ENCODE results near the gene COA1. TPM values are rescaled to one million over a fixed set of nuclear protein-coding genes. Genes with fewer than 3 reads are reported as not detected.
"Not testable (repeated sequence)": the region's sequence is repeated elsewhere in the genome, so short reads cannot be mapped to it uniquely, and the experiment has no call there.

Gene COA1
- total RNA-seq, 1 donor from 2014 or later: 67.1 TPM

GRCh38 chr7:43636093-43636492, 93.2 kb downstream of the COA1 start:
- Mint-ChIP-seq H3K4me1 (ENCODE audit: low read depth) (peaks cover 44% of the 10 kb centered on the region), H3K27ac (no peak overlapping the region), H3K9me3 (no peaks in the 10 kb centered on the region)

GRCh38 chr7:43634384-43634783, 94.9 kb downstream of the COA1 start:
- H3K9me3 Mint-ChIP-seq: no peaks in the 10 kb centered on the region
- intact Hi-C loops (cut with micrococcal nuclease): no loop called here
- H3K36me3 Mint-ChIP-seq (ENCODE audit: low read depth): peaks cover 87% of the 10 kb centered on the region
- H3K27me3 Mint-ChIP-seq (ENCODE audit: low read depth): no peaks in the 10 kb centered on the region
- no peak for DNase-seq (ENCODE audit: low spot score)
- no peak overlapping the region for H3K4me3 Mint-ChIP-seq (ENCODE audit: low read depth)
- H3K4me1 Mint-ChIP-seq (ENCODE audit: low read depth): peaks cover 49% of the 10 kb centered on the region
- no peak overlapping the region for H3K27ac Mint-ChIP-seq

More at GRCh38 chr7:43636093-43636492, 93.2 kb downstream of the COA1 start:
- H3K4me3 Mint-ChIP-seq (ENCODE audit: low read depth): no peak overlapping the region
- no peaks in the 10 kb centered on the region for H3K27me3 Mint-ChIP-seq (ENCODE audit: low read depth)
- intact Hi-C loops (cut with micrococcal nuclease): no loop called here
- no peak for DNase-seq (ENCODE audit: low spot score)
- H3K36me3 Mint-ChIP-seq (ENCODE audit: low read depth): peaks cover 90% of the 10 kb centered on the region

GRCh38 chr7:43632746-43633145, 96.6 kb downstream of the COA1 start:
- no peak overlapping the region for H3K27ac Mint-ChIP-seq
- no peaks in the 10 kb centered on the region for H3K9me3 Mint-ChIP-seq
- no peaks in the 10 kb centered on the region for H3K27me3 Mint-ChIP-seq (ENCODE audit: low read depth)
- H3K4me1 Mint-ChIP-seq (ENCODE audit: low read depth): peaks cover 53% of the 10 kb centered on the region
- no peak for DNase-seq (ENCODE audit: low spot score)
- no peak overlapping the region for H3K4me3 Mint-ChIP-seq (ENCODE audit: low read depth)
- H3K36me3 Mint-ChIP-seq (ENCODE audit: low read depth): peaks cover 90% of the 10 kb centered on the region
- intact Hi-C loops (cut with micrococcal nuclease): no loop called here

- H3K9me3 Mint-ChIP-seq: no peaks in the 10 kb centered on the region
- H3K27me3 Mint-ChIP-seq (ENCODE audit: low read depth): no peaks in the 10 kb centered on the region
- peaks cover 89% of the 10 kb centered on the region for H3K36me3 Mint-ChIP-seq (ENCODE audit: low read depth)
- H3K4me3 Mint-ChIP-seq (ENCODE audit: low read depth): no peak overlapping the region
- intact Hi-C loops (cut with micrococcal nuclease): no loop called here
- peaks cover 50% of the 10 kb centered on the region for H3K4me1 Mint-ChIP-seq (ENCODE audit: low read depth)
- DNase-seq (ENCODE audit: low spot score): no peak
- H3K27ac Mint-ChIP-seq: peak overlapping the region; percentile 72
Observed at GRCh38 chr7:43631559-43631958, 97.8 kb downstream of the COA1 start.

- H3K36me3 Mint-ChIP-seq (ENCODE audit: low read depth): peaks cover 90% of the 10 kb centered on the region
- H3K27ac Mint-ChIP-seq: no peak overlapping the region
- H3K4me3 Mint-ChIP-seq (ENCODE audit: low read depth): no peak overlapping the region
- DNase-seq (ENCODE audit: low spot score): no peak
- H3K4me1 Mint-ChIP-seq (ENCODE audit: low read depth): peaks cover 58% of the 10 kb centered on the region
- intact Hi-C loops (cut with micrococcal nuclease): no loop called here
- no peaks in the 10 kb centered on the region for H3K27me3 Mint-ChIP-seq (ENCODE audit: low read depth)
- no peaks in the 10 kb centered on the region for H3K9me3 Mint-ChIP-seq
Observed at GRCh38 chr7:43630482-43630881, 98.8 kb downstream of the COA1 start.

- Mint-ChIP-seq H3K36me3 (ENCODE audit: low read depth) (peaks cover 91% of the 10 kb centered on the region), H3K4me1 (ENCODE audit: low read depth) (peaks cover 62% of the 10 kb centered on the region), H3K27ac (no peak overlapping the region), H3K4me3 (ENCODE audit: low read depth) (no peak overlapping the region), H3K9me3 (no peaks in the 10 kb centered on the region), H3K27me3 (ENCODE audit: low read depth) (no peaks in the 10 kb centered on the region)
- intact Hi-C loops (cut with micrococcal nuclease): no loop called here
- DNase-seq (ENCODE audit: low spot score): no peak
Observed at GRCh38 chr7:43629857-43630256, 99.5 kb downstream of the COA1 start.

- H3K4me3 Mint-ChIP-seq (ENCODE audit: low read depth): no peak overlapping the region
- DNase-seq (ENCODE audit: low spot score): no peak
- H3K4me1 Mint-ChIP-seq (ENCODE audit: low read depth): peaks cover 63% of the 10 kb centered on the region
- no peaks in the 10 kb centered on the region for H3K27me3 Mint-ChIP-seq (ENCODE audit: low read depth)
- intact Hi-C loops (cut with micrococcal nuclease): no loop called here
- no peak overlapping the region for H3K27ac Mint-ChIP-seq
- H3K36me3 Mint-ChIP-seq (ENCODE audit: low read depth): peaks cover 91% of the 10 kb centered on the region
- no peaks in the 10 kb centered on the region for H3K9me3 Mint-ChIP-seq
Observed at GRCh38 chr7:43628431-43628830, 100.9 kb downstream of the COA1 start.

- DNase-seq (ENCODE audit: low spot score); H3K4me3 Mint-ChIP-seq (ENCODE audit: low read depth); H3K9me3 Mint-ChIP-seq; H3K27ac Mint-ChIP-seq; H3K27me3 Mint-ChIP-seq (ENCODE audit: low read depth): not testable (repeated sequence)
- H3K36me3 Mint-ChIP-seq (ENCODE audit: low read depth): peaks cover 90% of the 10 kb centered on the region
- intact Hi-C loops (cut with micrococcal nuclease): loop anchor here (2.0 kb wide), 1 partner anchor 15 kb away; no protein-coding TSS in a partner anchor
- peaks cover 60% of the 10 kb centered on the region for H3K4me1 Mint-ChIP-seq (ENCODE audit: low read depth)
Observed at GRCh38 chr7:43627798-43628197, 101.5 kb downstream of the COA1 start.

GRCh38 chr7:43626695-43627094, 102.6 kb downstream of the COA1 start:
- H3K27me3 Mint-ChIP-seq (ENCODE audit: low read depth): no peaks in the 10 kb centered on the region
- H3K27ac Mint-ChIP-seq: no peak overlapping the region
- no peak for DNase-seq (ENCODE audit: low spot score)
- intact Hi-C loops (cut with micrococcal nuclease): loop anchor here (2.0 kb wide), 1 partner anchor 14 kb away; no protein-coding TSS in a partner anchor
- no peak overlapping the region for H3K4me3 Mint-ChIP-seq (ENCODE audit: low read depth)
- H3K36me3 Mint-ChIP-seq (ENCODE audit: low read depth): peaks cover 90% of the 10 kb centered on the region
- peaks cover 60% of the 10 kb centered on the region for H3K4me1 Mint-ChIP-seq (ENCODE audit: low read depth)
- H3K9me3 Mint-ChIP-seq: no peaks in the 10 kb centered on the region

- no peak overlapping the region for H3K4me3 Mint-ChIP-seq (ENCODE audit: low read depth)
- no peaks in the 10 kb centered on the region for H3K27me3 Mint-ChIP-seq (ENCODE audit: low read depth)
- H3K4me1 Mint-ChIP-seq (ENCODE audit: low read depth): peaks cover 61% of the 10 kb centered on the region
- H3K27ac Mint-ChIP-seq: peak overlapping the region; percentile 37
- DNase-seq (ENCODE audit: low spot score): no peak
- intact Hi-C loops (cut with micrococcal nuclease): loop anchor here (2.0 kb wide), 1 partner anchor 13 kb away; no protein-coding TSS in a partner anchor
- H3K9me3 Mint-ChIP-seq: no peaks in the 10 kb centered on the region
- H3K36me3 Mint-ChIP-seq (ENCODE audit: low read depth): peaks cover 87% of the 10 kb centered on the region
Observed at GRCh38 chr7:43625980-43626379, 103.3 kb downstream of the COA1 start.

GRCh38 chr7:43625453-43625852, 103.9 kb downstream of the COA1 start:
- intact Hi-C loops (cut with micrococcal nuclease): no loop called here
- DNase-seq (ENCODE audit: low spot score): no peak
- no peaks in the 10 kb centered on the region for H3K27me3 Mint-ChIP-seq (ENCODE audit: low read depth)
- no peaks in the 10 kb centered on the region for H3K9me3 Mint-ChIP-seq
- H3K4me1 Mint-ChIP-seq (ENCODE audit: low read depth): peaks cover 61% of the 10 kb centered on the region
- H3K36me3 Mint-ChIP-seq (ENCODE audit: low read depth): peaks cover 85% of the 10 kb centered on the region
- H3K27ac Mint-ChIP-seq: peak overlapping the region; percentile 66
- no peak overlapping the region for H3K4me3 Mint-ChIP-seq (ENCODE audit: low read depth)

- intact Hi-C loops (cut with micrococcal nuclease): no loop called here
- peaks cover 57% of the 10 kb centered on the region for H3K4me1 Mint-ChIP-seq (ENCODE audit: low read depth)
- no peaks in the 10 kb centered on the region for H3K27me3 Mint-ChIP-seq (ENCODE audit: low read depth)
- H3K36me3 Mint-ChIP-seq (ENCODE audit: low read depth): peaks cover 76% of the 10 kb centered on the region
- DNase-seq (ENCODE audit: low spot score): no peak
- no peaks in the 10 kb centered on the region for H3K9me3 Mint-ChIP-seq
- no peak overlapping the region for H3K4me3 Mint-ChIP-seq (ENCODE audit: low read depth)
- no peak overlapping the region for H3K27ac Mint-ChIP-seq
Observed at GRCh38 chr7:43624156-43624555, 105.2 kb downstream of the COA1 start.

- no peaks in the 10 kb centered on the region for H3K9me3 Mint-ChIP-seq
- H3K27me3 Mint-ChIP-seq (ENCODE audit: low read depth): no peaks in the 10 kb centered on the region
- H3K4me3 Mint-ChIP-seq (ENCODE audit: low read depth): no peak overlapping the region
- peaks cover 55% of the 10 kb centered on the region for H3K36me3 Mint-ChIP-seq (ENCODE audit: low read depth)
- DNase-seq (ENCODE audit: low spot score): no peak
- intact Hi-C loops (cut with micrococcal nuclease): loop anchor here (1.0 kb wide), 3 partner anchors 9 to 36 kb away; no protein-coding TSS in a partner anchor
- peak overlapping the region; percentile 3 for H3K27ac Mint-ChIP-seq
- peaks cover 42% of the 10 kb centered on the region for H3K4me1 Mint-ChIP-seq (ENCODE audit: low read depth)
Observed at GRCh38 chr7:43621729-43622448, 107.4 kb downstream of the COA1 start.

Measured in activated T-helper 2 cell treated with anti-CD3 and anti-CD28 coated beads, Interferon-gamma antibody, Interleukin-2, Interleukin-4, amounts not matched to agents 10 μg/mL and 5 μg/mL and 100 μg/mL, durations not matched to agents 14 hours and 24 hours and 36 hours (primary cell).